HUDEP-2 (cell line): ENCODE data around the gene VKORC1L1.
"Not testable (repeated sequence)": the region's sequence is repeated elsewhere in the genome, so short reads cannot be mapped to it uniquely, and the experiment has no call there.

ENCODE experiments used
- DNase-seq, 76 experiments: peaks; one replicate each; lab custom pipeline; 2025; ENCODE audit not compliant: unreplicated experiment in 76 of 76; lab: John Stamatoyannopoulos, UW

Gene VKORC1L1

GRCh38 chr7:65872776-65873581 is at the start of gene VKORC1L1:
Gene VKORC1L1 (plus strand): TSS chr7:65873074. CDS start chr7:65873372, 298 bp downstream.
- DNase-seq, result peak in 74 of 76 experiments; percentile 41 to 94 (median 88)

- DNase-seq, result no peak
Observed at GRCh38 chr7:65827366-65827765, 45.5 kb upstream of the VKORC1L1 start.

GRCh38 chr7:65832281-65832680 is 40.6 kb upstream of the VKORC1L1 start:
- peak in 17 of 76 experiments; percentile 1 to 35 (median 9) for DNase-seq

- DNase-seq, result not testable (repeated sequence)
Observed at GRCh38 chr7:65836684-65837083, 36.2 kb upstream of the VKORC1L1 start.

- DNase-seq, result not testable (repeated sequence)
Observed at GRCh38 chr7:65837541-65837956, 35.3 kb upstream of the VKORC1L1 start.

- DNase-seq, result no peak
Observed at GRCh38 chr7:65839846-65840245, 33.0 kb upstream of the VKORC1L1 start.

GRCh38 chr7:65840446-65840845 is 32.4 kb upstream of the VKORC1L1 start:
- DNase-seq, result no peak

- not testable (repeated sequence) for DNase-seq
Observed at GRCh38 chr7:65843616-65844015, 29.3 kb upstream of the VKORC1L1 start.

- DNase-seq, result no peak
Observed at GRCh38 chr7:65846008-65846570, 26.8 kb upstream of the VKORC1L1 start.

- not testable (repeated sequence) for DNase-seq
Observed at GRCh38 chr7:65853426-65853825, 19.4 kb upstream of the VKORC1L1 start.

GRCh38 chr7:65853892-65854291 is 19.0 kb upstream of the VKORC1L1 start:
- not testable (repeated sequence) for DNase-seq

- not testable (repeated sequence) for DNase-seq
Observed at GRCh38 chr7:65857321-65857894, 15.5 kb upstream of the VKORC1L1 start.

GRCh38 chr7:65858660-65859059 is 14.2 kb upstream of the VKORC1L1 start:
- DNase-seq, result not testable (repeated sequence)

- not testable (repeated sequence) for DNase-seq
Observed at GRCh38 chr7:65866244-65866643, 6.6 kb upstream of the VKORC1L1 start.

GRCh38 chr7:65867681-65868080 is 5.2 kb upstream of the VKORC1L1 start:
- DNase-seq, result not testable (repeated sequence)

GRCh38 chr7:65869312-65869711 is 3.6 kb upstream of the VKORC1L1 start:
- DNase-seq, result not testable (repeated sequence)

GRCh38 chr7:65871451-65871850 is 1.4 kb upstream of the VKORC1L1 start:
- DNase-seq, result not testable (repeated sequence)

- DNase-seq, result peak in 16 of 76 experiments; percentile 2 to 51 (median 16)
Observed at GRCh38 chr7:65873582-65874193, 814 bp downstream of the VKORC1L1 start.

GRCh38 chr7:65875715-65876114 is 2.8 kb downstream of the VKORC1L1 start:
- DNase-seq, result not testable (repeated sequence)

- DNase-seq, result not testable (repeated sequence)
Observed at GRCh38 chr7:65879292-65880153, 6.6 kb downstream of the VKORC1L1 start.
